ENCODE data around the gene XNDC1N.
"Not testable (repeated sequence)": the region's sequence is repeated elsewhere in the genome, so short reads cannot be mapped to it uniquely, and the experiment has no call there.

The XNDC1N gene

DNA sequence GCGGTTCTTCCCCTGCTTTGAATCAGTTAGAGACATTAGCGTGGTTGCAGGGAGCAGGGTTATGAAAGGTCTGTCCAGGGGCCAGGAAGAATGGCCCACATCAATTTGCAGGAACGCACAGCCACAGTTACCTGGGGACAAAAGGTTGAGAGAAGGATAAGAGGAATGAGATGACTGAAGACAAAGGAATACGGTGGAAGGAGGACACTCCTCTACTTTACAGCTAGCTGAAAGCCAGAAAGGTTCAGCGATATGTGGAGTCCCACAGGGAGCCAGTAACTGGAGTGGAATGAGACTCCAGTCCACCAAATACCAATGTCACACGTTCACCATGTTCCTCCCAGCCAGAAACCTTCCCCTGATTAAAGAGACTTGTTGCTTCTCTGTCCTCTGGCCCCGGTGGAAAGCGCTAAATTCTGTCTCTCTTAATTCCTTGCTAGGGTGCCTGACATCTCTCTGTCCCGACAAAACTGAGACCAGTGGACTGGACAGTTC is 10.7 kb downstream of the XNDC1N start:
- no peak overlapping the region for H3K4me3 ChIP-seq (ENCODE audit: control insufficient read depth, low read depth, low read length)

DNA sequence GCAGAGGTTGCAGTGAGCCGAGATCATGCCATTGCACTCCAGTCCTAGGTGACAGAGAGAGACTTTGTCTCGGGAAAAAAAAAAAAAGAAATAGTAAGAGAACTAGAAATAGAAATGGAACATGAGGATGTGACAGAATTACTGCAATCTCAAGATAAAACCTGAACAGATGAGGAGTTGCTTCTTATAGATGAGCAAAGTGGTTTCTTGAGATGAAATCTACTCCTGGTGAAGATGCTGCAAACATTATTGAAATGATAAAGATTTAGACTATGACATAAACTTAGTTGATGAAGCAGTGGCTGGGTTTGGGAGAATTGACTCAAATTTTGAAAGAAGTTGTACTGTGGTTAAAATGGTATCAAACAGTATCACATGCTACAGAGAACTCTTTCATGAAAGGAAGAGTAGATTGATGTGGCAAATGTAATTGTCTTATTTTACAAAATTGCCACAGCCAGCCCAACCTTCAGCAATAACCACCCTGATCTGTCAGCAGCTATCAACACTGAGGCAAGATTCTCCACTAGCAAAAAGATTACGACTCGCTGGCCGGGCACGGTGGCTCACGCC is 13.7 kb downstream of the XNDC1N start:
- DNase-seq (ENCODE audit: low read depth): no peak
- TF ChIP-seq, protein P1, sequence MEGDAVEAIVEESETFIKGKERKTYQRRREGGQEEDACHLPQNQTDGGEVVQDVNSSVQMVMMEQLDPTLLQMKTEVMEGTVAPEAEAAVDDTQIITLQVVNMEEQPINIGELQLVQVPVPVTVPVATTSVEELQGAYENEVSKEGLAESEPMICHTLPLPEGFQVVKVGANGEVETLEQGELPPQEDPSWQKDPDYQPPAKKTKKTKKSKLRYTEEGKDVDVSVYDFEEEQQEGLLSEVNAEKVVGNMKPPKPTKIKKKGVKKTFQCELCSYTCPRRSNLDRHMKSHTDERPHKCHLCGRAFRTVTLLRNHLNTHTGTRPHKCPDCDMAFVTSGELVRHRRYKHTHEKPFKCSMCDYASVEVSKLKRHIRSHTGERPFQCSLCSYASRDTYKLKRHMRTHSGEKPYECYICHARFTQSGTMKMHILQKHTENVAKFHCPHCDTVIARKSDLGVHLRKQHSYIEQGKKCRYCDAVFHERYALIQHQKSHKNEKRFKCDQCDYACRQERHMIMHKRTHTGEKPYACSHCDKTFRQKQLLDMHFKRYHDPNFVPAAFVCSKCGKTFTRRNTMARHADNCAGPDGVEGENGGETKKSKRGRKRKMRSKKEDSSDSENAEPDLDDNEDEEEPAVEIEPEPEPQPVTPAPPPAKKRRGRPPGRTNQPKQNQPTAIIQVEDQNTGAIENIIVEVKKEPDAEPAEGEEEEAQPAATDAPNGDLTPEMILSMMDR (IDR thresholded peaks at IDR 0.05; ENCODE audit: control insufficient read depth, insufficient read depth, low read depth, low read length, missing control alignments): no peak
- no peak overlapping the region for H3K4me3 ChIP-seq (ENCODE audit: control insufficient read depth, low read depth, low read length)

More for the DNA sequence above, 10.7 kb downstream of the XNDC1N start:
- TF ChIP-seq, protein P1 (IDR thresholded peaks at IDR 0.05; ENCODE audit: control insufficient read depth, insufficient read depth, low read depth, low read length, missing control alignments): no peak
- DNase-seq (ENCODE audit: low read depth): no peak

DNA sequence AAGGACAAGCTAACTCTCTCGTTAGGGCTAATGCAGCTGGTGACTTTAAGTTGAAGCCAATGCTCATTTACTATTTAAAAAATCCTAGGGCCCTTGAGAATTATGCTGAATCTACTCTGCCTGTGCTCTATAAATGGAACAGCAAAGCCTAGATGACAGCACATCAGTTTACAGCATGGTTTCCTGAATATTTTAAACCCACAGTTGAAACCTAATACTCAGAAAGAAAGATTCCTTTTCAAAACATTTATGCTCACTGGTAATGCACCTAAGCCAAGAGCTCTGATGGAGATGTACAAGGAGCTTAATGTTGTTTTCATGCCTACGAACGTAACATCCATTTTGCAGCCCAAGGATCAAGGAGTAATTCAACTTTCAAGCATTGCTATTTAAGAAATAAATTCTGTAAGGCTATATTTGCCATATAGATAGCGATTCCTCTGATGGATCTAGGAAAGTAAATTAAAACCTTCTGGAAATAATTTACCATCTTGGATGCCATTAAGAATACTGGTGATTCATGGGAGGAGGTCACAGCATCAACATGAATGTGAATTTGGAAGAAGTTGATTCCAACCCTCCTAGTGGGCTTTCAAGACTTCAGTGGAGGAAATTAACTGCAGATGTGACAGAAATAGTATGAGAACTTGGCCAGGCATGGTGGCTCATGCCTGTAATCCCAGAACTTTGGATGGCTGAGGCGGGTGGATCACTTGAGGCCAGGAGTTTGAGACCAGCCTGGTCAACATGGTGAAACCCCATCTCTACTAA is 14.5 kb downstream of the XNDC1N start:
- DNase-seq (ENCODE audit: low read depth): peak; percentile 84
- no peak overlapping the region for H3K4me3 ChIP-seq (ENCODE audit: control insufficient read depth, low read depth, low read length)
- TF ChIP-seq, protein P1 (IDR thresholded peaks at IDR 0.05; ENCODE audit: control insufficient read depth, insufficient read depth, low read depth, low read length, missing control alignments): no peak

DNA sequence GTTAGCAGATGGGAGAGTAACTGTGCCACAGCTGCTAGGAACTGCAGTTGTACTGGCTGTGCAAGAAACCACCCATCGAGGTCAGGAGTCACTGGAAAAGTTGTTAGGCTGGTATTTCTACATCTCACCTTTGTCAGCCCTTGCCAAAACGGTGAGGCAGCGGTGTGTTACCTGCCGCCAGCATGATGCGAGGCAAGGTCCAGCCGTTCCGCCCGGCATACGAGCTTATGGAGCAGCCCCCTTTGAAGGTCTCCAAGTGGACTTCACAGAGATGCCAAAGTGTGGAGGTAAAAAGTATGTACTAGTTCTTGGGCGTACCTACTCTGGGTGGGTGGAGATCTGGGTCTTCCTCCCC is 16.4 kb downstream of the XNDC1N start:
- DNase-seq (ENCODE audit: low read depth); H3K4me3 ChIP-seq (ENCODE audit: control insufficient read depth, low read depth, low read length): not testable (repeated sequence)

DNA sequence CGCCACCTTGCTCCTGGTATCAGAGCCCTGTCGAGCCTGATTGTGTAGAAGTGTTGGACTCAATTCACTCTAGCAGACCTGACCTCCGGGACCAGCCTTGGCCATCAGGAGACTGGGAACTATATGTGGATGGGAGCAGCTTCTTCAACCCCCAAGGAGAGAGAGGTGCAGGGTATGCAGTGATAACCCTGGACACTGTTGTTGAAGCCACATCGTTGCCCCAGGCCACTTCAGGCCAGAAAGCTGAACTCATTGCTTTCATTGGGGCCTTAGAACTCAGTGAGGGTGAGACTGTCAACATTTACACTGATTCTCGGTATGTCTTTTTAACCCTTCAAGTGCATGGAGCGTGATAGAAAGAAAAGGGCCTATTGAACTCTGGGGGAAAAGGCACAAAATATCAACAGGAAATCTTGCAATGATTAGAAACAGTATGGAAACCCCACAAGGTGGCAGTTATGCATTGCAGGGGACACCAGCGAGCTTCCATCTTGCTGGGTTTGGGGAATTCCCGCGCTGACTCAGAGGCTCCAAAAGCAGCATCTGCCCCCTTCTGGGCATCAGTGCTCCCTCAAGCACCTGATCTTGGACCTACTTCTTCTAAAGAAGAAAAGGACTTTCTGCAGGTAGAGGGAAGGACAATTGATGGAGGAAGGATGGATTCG is 16.9 kb downstream of the XNDC1N start:
- H3K4me3 ChIP-seq (ENCODE audit: control insufficient read depth, low read depth, low read length); DNase-seq (ENCODE audit: low read depth): not testable (repeated sequence)

DNA sequence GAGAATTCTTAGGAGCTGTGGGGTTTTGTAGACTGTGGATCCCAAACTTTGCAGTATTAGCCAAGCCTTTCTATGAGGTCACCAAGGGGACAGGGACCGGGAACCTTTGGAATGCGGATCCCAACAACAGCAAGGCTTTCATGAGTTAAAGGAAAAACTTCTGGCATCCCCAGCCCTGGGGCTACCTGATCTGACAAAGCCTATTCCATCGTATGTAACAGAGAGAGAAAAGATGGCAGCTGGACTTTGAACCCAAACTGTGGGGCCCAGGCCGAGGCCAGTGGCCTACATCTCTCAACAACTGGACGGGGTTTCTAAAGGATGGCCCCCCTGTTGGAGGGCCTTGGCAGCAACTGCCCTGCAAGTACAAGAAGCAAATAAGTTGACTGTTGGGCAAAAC is 17.6 kb downstream of the XNDC1N start:
- not testable (repeated sequence) for DNase-seq (ENCODE audit: low read depth); H3K4me3 ChIP-seq (ENCODE audit: control insufficient read depth, low read depth, low read length)

DNA sequence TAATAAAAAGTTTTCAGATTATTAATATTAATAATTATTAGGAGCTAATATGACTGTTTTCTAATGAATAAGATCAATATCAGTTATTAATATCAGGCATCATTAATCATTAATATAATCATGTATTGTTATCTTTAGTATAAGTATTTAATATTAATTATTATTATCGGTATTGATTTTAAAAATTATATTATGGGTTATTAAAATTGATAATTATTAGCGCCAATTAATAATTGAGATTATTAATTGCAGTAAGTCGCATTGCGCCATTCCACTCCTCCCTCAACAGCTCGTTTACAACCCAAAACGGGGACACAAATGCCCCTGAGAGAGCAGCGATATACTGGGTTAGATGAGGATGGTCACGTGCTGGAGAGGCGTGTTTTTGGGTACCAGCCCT is 20.2 kb downstream of the XNDC1N start:
- no peak for DNase-seq (ENCODE audit: low read depth)
- H3K4me3 ChIP-seq (ENCODE audit: control insufficient read depth, low read depth, low read length): no peak overlapping the region
- TF ChIP-seq, protein P1 (IDR thresholded peaks at IDR 0.05; ENCODE audit: control insufficient read depth, insufficient read depth, low read depth, low read length, missing control alignments): no peak

DNA sequence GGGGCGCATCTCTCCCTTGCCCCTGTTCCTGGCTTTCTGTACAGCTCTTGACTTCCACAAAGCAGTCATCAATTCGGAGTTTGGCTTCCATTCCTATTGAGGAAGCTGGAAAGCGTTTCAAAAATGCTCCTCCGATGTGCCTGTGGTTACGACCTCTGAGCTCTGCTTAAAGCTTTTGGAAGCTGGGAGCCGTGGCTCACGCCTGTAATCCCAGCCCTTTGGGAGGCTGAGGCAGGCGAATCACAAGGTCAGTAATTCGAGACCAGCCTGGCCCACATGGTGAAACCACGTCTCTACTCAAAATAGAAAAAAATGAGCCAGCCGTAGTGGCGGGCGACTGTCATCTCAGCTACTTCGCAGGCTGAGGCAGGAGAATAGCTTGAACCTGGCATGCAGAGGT is 27.3 kb downstream of the XNDC1N start:
- H3K4me3 ChIP-seq (ENCODE audit: control insufficient read depth, low read depth, low read length): not testable (repeated sequence)
- peak; percentile 48 for DNase-seq (ENCODE audit: low read depth)
